Measurements from ENCODE around the gene TAS2R38. TPM values are rescaled to one million over a fixed set of nuclear protein-coding genes. Genes with fewer than 3 reads are reported as not detected.
"Not testable (repeated sequence)": the region's sequence is repeated elsewhere in the genome, so short reads cannot be mapped to it uniquely, and the experiment has no call there.

Gene TAS2R38
- total and polyA plus RNA-seq, 9 donors, result 0.11 to 0.38 (median 0.21) TPM; not detected in 5

DNA sequence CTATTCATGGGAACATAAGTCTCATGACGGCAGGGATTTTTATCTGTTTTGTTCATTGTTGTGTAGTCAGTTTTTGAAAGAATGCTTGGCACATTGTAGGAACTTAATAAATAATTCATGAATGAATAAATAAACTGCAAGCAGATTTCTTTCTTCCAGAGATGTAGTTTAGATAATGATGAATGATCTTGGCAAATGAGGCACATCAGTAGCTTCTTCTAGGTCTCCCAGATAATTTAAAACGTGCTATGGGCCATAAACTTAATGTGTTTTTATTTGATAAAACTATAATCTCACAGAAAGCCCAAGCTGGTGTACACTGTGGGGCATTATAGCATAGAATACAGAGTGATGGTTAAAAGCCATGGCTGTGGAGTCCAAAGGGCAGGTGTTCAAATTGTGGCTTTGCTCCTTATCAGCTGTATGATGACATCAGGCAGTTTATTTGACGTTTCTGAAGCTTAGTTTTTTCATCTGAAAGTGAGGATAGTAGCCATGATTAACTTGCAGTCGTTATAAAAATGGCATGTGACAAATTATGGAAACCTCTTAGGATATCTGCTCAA is 25.6 kb upstream of the TAS2R38 start:
- no peaks in the 10 kb centered on the region for H3K9me3 ChIP-seq (replicated peaks; ENCODE audit: control insufficient read depth, low read depth, low read length)
- no peaks in the 10 kb centered on the region for H3K27me3 ChIP-seq (ENCODE audit: control insufficient read depth, insufficient read depth, low read length)
- H3K36me3 ChIP-seq (ENCODE audit: control insufficient read depth, insufficient read depth, low read length), result no peaks in the 10 kb centered on the region
- DNase-seq, result no peak
- no peak overlapping the region for H3K4me3 ChIP-seq (ENCODE audit: low read length)
- WGBS (ENCODE audit: insufficient coverage), result no CpG with 5 or more reads among the region's 4 CpGs
- H3K4me1 ChIP-seq (ENCODE audit: control insufficient read depth, insufficient read depth, low read length), result no peaks in the 10 kb centered on the region
- H3K27ac ChIP-seq (ENCODE audit: low read length), result no peak overlapping the region

GRCh38 chr7:141993354-141993753 is 19.8 kb upstream of the TAS2R38 start:
- DNase-seq, result no peak
- WGBS (ENCODE audit: insufficient coverage), result no CpG with 5 or more reads among the region's 1 CpG
- Histone ChIP-seq H3K4me1 (ENCODE audit: control insufficient read depth, insufficient read depth, low read length) (no peaks in the 10 kb centered on the region), H3K36me3 (ENCODE audit: control insufficient read depth, insufficient read depth, low read length) (no peaks in the 10 kb centered on the region), H3K4me3 (ENCODE audit: low read length) (no peak overlapping the region), H3K9me3 (replicated peaks; ENCODE audit: control insufficient read depth, low read depth, low read length) (no peaks in the 10 kb centered on the region), H3K27me3 (ENCODE audit: control insufficient read depth, insufficient read depth, low read length) (no peaks in the 10 kb centered on the region), H3K27ac (ENCODE audit: low read length) (no peak overlapping the region)

GRCh38 chr7:141992688-141993087 is 19.1 kb upstream of the TAS2R38 start:
- no peak overlapping the region for H3K4me3 ChIP-seq (ENCODE audit: low read length)
- no peaks in the 10 kb centered on the region for H3K9me3 ChIP-seq (replicated peaks; ENCODE audit: control insufficient read depth, low read depth, low read length)
- WGBS (ENCODE audit: insufficient coverage), result 69% methylated on average over 2 of the region's 4 CpGs
- no peaks in the 10 kb centered on the region for H3K4me1 ChIP-seq (ENCODE audit: control insufficient read depth, insufficient read depth, low read length)
- no peaks in the 10 kb centered on the region for H3K27me3 ChIP-seq (ENCODE audit: control insufficient read depth, insufficient read depth, low read length)
- no peak for DNase-seq
- H3K36me3 ChIP-seq (ENCODE audit: control insufficient read depth, insufficient read depth, low read length), result no peaks in the 10 kb centered on the region
- no peak overlapping the region for H3K27ac ChIP-seq (ENCODE audit: low read length)

- no peak overlapping the region for H3K4me3 ChIP-seq (ENCODE audit: low read length)
- no peak overlapping the region for H3K27ac ChIP-seq (ENCODE audit: low read length)
- H3K27me3 ChIP-seq (ENCODE audit: control insufficient read depth, insufficient read depth, low read length), result no peaks in the 10 kb centered on the region
- no CpG with 5 or more reads among the region's 2 CpGs for WGBS (ENCODE audit: insufficient coverage)
- H3K4me1 ChIP-seq (ENCODE audit: control insufficient read depth, insufficient read depth, low read length), result no peaks in the 10 kb centered on the region
- no peaks in the 10 kb centered on the region for H3K9me3 ChIP-seq (replicated peaks; ENCODE audit: control insufficient read depth, low read depth, low read length)
- no peak for DNase-seq
- no peaks in the 10 kb centered on the region for H3K36me3 ChIP-seq (ENCODE audit: control insufficient read depth, insufficient read depth, low read length)
Measured at GRCh38 chr7:141992156-141992555, 18.6 kb upstream of the TAS2R38 start.

DNA sequence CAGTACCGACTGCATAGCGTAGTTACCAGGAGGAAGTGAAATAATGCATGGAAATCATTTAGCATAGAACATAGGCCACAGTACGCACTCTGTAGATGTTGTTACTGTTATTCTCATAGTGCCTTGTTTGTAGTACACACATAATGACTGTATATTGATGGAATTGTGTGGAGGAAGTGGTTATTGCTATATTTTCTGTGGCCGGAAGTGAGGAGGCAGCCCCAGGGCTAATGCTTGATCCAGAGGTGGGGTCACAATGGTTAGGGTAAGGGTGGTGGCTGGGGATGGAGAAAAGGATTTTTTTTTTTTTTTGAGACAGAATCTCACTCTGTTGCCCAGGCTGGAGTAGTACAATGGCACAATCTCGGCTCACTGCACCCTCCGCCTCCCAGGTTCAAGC is 17.6 kb upstream of the TAS2R38 start:
- Histone ChIP-seq H3K9me3 (replicated peaks; ENCODE audit: control insufficient read depth, low read depth, low read length) (no peaks in the 10 kb centered on the region), H3K27ac (ENCODE audit: low read length) (no peak overlapping the region), H3K4me3 (ENCODE audit: low read length) (no peak overlapping the region), H3K36me3 (ENCODE audit: control insufficient read depth, insufficient read depth, low read length) (no peaks in the 10 kb centered on the region), H3K4me1 (ENCODE audit: control insufficient read depth, insufficient read depth, low read length) (no peaks in the 10 kb centered on the region), H3K27me3 (ENCODE audit: control insufficient read depth, insufficient read depth, low read length) (no peaks in the 10 kb centered on the region)
- no peak for DNase-seq
- 80% methylated on average over 2 of the region's 6 CpGs for WGBS (ENCODE audit: insufficient coverage)

DNA sequence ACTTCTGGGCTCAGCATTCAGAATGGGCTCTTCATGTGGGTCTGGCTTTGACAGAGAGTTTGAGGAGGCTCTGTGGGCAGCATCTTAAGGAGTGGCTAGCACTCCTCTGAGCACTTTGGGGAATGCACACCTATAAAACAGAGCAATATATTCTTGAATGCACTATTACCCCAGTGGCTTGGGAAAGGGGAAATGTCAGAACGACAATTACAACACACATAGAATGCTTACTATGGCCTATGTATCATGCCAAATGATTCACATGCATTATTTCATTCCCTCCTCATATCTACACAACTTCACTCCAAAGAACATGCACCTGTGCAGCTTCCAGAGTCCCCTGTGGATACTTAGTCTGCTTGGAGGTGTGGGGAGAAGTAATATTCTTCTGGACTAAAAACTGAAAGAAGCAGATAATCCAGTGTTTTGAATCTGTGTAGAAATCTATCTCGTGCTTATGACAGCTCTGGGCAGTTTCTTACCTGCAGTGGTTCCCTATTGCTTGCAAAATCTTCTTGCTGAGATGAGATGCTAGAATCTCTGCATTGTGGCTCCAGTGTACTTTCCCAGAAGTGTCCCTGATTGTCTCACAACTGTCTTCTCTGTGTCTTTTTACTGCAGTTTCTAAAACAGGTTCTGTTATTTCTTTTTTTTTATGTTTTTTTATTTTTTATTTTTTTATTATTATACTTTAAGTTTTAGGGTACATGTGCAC is 16.6 kb upstream of the TAS2R38 start:
- WGBS (ENCODE audit: insufficient coverage), result 73% methylated on average over 2 of the region's 2 CpGs
- Histone ChIP-seq H3K4me3 (ENCODE audit: low read length) (no peak overlapping the region), H3K36me3 (ENCODE audit: control insufficient read depth, insufficient read depth, low read length) (no peaks in the 10 kb centered on the region)

DNA sequence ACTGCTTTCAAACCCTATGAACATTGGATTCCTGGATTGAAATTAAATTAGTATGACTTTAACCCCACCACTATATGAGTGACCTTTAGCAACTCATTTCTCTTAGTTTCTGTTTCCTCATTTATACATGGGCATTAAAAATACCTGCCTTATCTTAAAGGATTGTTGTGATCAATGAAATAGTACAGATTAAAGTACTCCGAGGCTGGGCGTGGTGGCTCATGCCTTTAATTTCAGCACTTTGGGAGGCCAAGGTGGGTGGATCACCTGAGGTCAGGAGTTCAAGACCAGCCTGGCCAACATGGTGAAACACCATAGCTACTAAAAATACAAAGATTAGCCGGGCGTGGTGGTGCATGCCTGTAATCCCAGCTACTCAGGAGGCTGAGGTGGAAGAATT is 14.2 kb upstream of the TAS2R38 start:
- WGBS (ENCODE audit: insufficient coverage), result 92% methylated on average over 2 of the region's 4 CpGs
- H3K27ac ChIP-seq (ENCODE audit: low read length), result not testable (repeated sequence)

More for the DNA sequence above, 16.6 kb upstream of the TAS2R38 start:
- Histone ChIP-seq H3K9me3 (replicated peaks; ENCODE audit: control insufficient read depth, low read depth, low read length) (no peaks in the 10 kb centered on the region), H3K27me3 (ENCODE audit: control insufficient read depth, insufficient read depth, low read length) (no peaks in the 10 kb centered on the region), H3K4me1 (ENCODE audit: control insufficient read depth, insufficient read depth, low read length) (no peaks in the 10 kb centered on the region), H3K27ac (ENCODE audit: low read length) (no peak overlapping the region)
- no peak for DNase-seq

GRCh38 chr7:141986923-141987322 is 13.3 kb upstream of the TAS2R38 start:
- Histone ChIP-seq H3K36me3 (ENCODE audit: control insufficient read depth, insufficient read depth, low read length) (no peaks in the 10 kb centered on the region), H3K9me3 (replicated peaks; ENCODE audit: control insufficient read depth, low read depth, low read length) (no peaks in the 10 kb centered on the region), H3K4me3 (ENCODE audit: low read length) (no peak overlapping the region), H3K27me3 (ENCODE audit: control insufficient read depth, insufficient read depth, low read length) (no peaks in the 10 kb centered on the region), H3K27ac (ENCODE audit: low read length) (no peak overlapping the region), H3K4me1 (ENCODE audit: control insufficient read depth, insufficient read depth, low read length) (no peaks in the 10 kb centered on the region)
- DNase-seq, result no peak
- WGBS (ENCODE audit: insufficient coverage), result 50% methylated on average over 2 of the region's 2 CpGs

More for the DNA sequence above, 14.2 kb upstream of the TAS2R38 start:
- not testable (repeated sequence) for H3K4me1 ChIP-seq (ENCODE audit: control insufficient read depth, insufficient read depth, low read length); H3K36me3 ChIP-seq (ENCODE audit: control insufficient read depth, insufficient read depth, low read length); H3K27me3 ChIP-seq (ENCODE audit: control insufficient read depth, insufficient read depth, low read length); DNase-seq; H3K4me3 ChIP-seq (ENCODE audit: low read length); H3K9me3 ChIP-seq (replicated peaks; ENCODE audit: control insufficient read depth, low read depth, low read length)

DNA sequence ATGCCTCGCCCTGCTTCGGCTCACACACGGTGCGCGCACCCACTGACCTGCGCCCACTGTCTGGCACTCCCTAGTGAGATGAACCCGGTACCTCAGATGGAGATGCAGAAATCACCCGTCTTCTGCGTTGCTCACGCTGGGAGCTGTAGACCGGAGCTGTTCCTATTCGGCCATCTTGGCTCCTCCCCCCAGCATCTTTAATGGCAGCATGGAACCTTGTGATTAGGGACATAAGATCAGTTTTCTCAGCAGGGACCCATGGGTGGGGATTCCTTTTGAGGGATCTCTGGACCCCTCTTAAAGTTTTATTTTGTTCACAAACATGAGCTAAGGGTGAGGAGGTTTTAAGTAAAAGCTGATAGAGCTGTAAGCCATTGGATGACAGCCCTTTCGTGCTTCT is 12.4 kb upstream of the TAS2R38 start:
- H3K36me3 ChIP-seq (ENCODE audit: control insufficient read depth, insufficient read depth, low read length); H3K27ac ChIP-seq (ENCODE audit: low read length); H3K9me3 ChIP-seq (replicated peaks; ENCODE audit: control insufficient read depth, low read depth, low read length); H3K27me3 ChIP-seq (ENCODE audit: control insufficient read depth, insufficient read depth, low read length); H3K4me1 ChIP-seq (ENCODE audit: control insufficient read depth, insufficient read depth, low read length); H3K4me3 ChIP-seq (ENCODE audit: low read length); DNase-seq: not testable (repeated sequence)
- 89% methylated on average over 1 of the region's 13 CpGs for WGBS (ENCODE audit: insufficient coverage)

DNA sequence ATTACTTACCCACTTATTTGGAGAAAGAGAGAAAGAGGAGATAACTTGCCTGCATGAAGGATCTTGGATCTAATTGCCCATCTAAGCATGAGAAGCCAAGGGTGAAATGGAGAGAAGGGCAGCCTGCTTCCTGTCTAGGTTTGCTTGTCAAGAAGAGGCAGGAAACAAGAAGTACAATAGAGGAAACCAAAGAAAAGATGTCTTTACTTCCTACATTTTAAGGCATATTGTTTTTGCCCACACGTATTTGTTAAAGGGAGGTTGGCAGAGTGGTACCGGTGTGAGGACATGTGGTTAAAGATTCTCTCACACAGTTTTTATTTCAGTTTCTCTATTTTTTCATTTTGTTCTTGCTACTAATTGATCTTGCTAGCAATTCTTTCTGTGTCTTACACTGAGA is 6.0 kb upstream of the TAS2R38 start:
- peak; percentile 22 for DNase-seq
- WGBS (ENCODE audit: insufficient coverage), result no CpG with 5 or more reads among the region's 2 CpGs
- H3K27ac ChIP-seq (ENCODE audit: low read length), result no peak overlapping the region
- H3K4me1 ChIP-seq (ENCODE audit: control insufficient read depth, insufficient read depth, low read length), result no peaks in the 10 kb centered on the region
- no peak overlapping the region for H3K4me3 ChIP-seq (ENCODE audit: low read length)
- no peaks in the 10 kb centered on the region for H3K27me3 ChIP-seq (ENCODE audit: control insufficient read depth, insufficient read depth, low read length)
- H3K36me3 ChIP-seq (ENCODE audit: control insufficient read depth, insufficient read depth, low read length), result no peaks in the 10 kb centered on the region
- H3K9me3 ChIP-seq (replicated peaks; ENCODE audit: control insufficient read depth, low read depth, low read length), result no peaks in the 10 kb centered on the region

All from muscle of leg (tissue), 11 donors.